Measurements from ENCODE around the gene CLEC16A. TPM values are rescaled to one million over a fixed set of nuclear protein-coding genes. Genes with fewer than 3 reads are reported as not detected.

Gene CLEC16A
- total RNA-seq, 1 donor from 2014 or later, result 58.1 TPM

DNA sequence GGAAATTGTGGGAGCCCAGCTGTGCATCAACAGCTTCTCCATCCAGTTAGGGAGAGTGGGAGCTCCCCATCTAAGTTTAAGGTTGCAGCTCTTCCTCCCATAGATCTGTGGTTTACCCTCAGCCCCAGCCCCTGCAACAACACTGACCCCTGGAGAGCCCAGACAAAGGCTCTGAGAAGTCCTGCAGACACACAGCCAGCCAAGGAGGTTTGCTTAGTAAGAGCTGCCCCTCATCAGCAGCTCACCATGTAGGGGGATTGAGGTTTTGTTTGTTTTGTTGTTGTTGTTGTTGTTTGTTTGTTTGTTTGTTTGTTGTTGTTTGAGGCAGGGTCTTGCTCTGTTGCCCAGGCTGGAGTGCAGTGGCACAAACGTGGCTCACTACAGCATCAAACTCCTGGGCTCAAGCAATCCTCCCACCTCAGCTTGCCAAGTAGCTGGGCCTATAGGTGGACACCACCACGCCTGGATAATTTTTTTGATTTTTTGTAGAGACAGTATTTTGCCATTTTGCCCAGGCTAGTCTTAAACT is 138.6 kb downstream of the CLEC16A start:
- TF ChIP-seq, protein P1, sequence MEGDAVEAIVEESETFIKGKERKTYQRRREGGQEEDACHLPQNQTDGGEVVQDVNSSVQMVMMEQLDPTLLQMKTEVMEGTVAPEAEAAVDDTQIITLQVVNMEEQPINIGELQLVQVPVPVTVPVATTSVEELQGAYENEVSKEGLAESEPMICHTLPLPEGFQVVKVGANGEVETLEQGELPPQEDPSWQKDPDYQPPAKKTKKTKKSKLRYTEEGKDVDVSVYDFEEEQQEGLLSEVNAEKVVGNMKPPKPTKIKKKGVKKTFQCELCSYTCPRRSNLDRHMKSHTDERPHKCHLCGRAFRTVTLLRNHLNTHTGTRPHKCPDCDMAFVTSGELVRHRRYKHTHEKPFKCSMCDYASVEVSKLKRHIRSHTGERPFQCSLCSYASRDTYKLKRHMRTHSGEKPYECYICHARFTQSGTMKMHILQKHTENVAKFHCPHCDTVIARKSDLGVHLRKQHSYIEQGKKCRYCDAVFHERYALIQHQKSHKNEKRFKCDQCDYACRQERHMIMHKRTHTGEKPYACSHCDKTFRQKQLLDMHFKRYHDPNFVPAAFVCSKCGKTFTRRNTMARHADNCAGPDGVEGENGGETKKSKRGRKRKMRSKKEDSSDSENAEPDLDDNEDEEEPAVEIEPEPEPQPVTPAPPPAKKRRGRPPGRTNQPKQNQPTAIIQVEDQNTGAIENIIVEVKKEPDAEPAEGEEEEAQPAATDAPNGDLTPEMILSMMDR (IDR thresholded peaks at IDR 0.05; ENCODE audit: unreplicated experiment), result no peak
- no peak for DNase-seq (ENCODE audit: low spot score)
- peaks cover 3% of the 10 kb centered on the region for H3K4me1 Mint-ChIP-seq (ENCODE audit: unreplicated experiment)
- peaks cover 2% of the 10 kb centered on the region for H3K27me3 Mint-ChIP-seq (ENCODE audit: unreplicated experiment)
- no peak overlapping the region for H3K4me3 Mint-ChIP-seq (ENCODE audit: unreplicated experiment)
- peaks cover 25% of the 10 kb centered on the region for H3K36me3 Mint-ChIP-seq (ENCODE audit: low read depth, unreplicated experiment)
- no peaks in the 10 kb centered on the region for H3K9me3 Mint-ChIP-seq (ENCODE audit: unreplicated experiment)
- H3K27ac Mint-ChIP-seq (ENCODE audit: unreplicated experiment), result no peak overlapping the region

DNA sequence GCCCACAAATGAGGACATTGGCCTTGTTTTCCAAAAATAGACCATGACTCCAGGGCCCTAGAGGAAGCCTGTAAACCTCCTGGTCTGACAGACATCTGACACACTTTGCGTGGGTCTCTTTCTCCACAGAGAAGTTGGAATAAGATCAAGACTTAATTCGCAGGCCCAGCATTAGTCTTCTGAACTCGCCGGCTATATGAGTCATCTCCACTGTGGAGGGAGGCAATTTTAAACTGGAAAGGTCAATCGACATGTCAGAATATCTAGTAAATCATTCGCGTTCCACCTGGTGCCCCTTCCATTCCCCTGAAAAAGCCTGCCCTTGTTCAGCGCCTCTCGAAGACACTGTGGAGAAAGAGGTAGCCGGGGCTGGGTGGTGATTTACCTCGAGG is 140.1 kb downstream of the CLEC16A start:
- peaks cover 2% of the 10 kb centered on the region for H3K27me3 Mint-ChIP-seq (ENCODE audit: unreplicated experiment)
- no peak overlapping the region for H3K4me3 Mint-ChIP-seq (ENCODE audit: unreplicated experiment)
- no peaks in the 10 kb centered on the region for H3K9me3 Mint-ChIP-seq (ENCODE audit: unreplicated experiment)
- peaks cover 22% of the 10 kb centered on the region for H3K36me3 Mint-ChIP-seq (ENCODE audit: low read depth, unreplicated experiment)
- no peak for DNase-seq (ENCODE audit: low spot score)
- peak overlapping the region; percentile 7 for H3K27ac Mint-ChIP-seq (ENCODE audit: unreplicated experiment)
- TF ChIP-seq, protein P1 (IDR thresholded peaks at IDR 0.05; ENCODE audit: unreplicated experiment), result no peak
- peaks cover 3% of the 10 kb centered on the region for H3K4me1 Mint-ChIP-seq (ENCODE audit: unreplicated experiment)

DNA sequence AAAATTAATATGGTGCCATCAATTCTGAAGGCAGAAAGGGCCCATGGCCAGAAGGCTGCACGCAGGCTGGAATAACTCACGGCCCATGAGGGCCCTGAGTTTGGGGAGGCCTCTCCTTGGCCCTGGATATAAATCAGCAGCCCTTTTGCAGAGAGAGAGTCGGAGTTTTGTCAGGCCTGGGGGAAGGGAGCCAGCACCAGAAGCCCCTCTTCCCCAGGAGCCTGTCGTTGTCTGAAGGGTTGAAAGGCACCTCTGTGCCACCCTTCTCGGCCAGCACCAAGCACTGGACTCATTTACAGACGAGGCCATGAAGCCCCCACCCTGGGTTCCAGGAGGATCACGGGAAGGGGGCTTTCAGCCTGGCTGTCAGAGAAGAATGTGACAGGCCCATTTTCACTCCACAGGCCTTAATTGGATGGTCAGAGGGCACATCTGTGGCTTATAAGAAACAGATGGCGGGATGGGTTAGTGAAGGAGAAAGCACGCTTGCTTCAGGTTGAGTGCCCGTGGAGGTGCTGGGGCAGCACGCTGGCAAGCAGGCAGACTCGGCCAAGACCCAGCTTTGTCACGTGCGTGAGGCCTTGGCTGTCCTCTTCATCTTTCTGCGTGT is 140.6 kb downstream of the CLEC16A start:
- H3K27ac Mint-ChIP-seq (ENCODE audit: unreplicated experiment), result peak overlapping the region; percentile 7
- peaks cover 2% of the 10 kb centered on the region for H3K27me3 Mint-ChIP-seq (ENCODE audit: unreplicated experiment)
- no peak overlapping the region for H3K4me3 Mint-ChIP-seq (ENCODE audit: unreplicated experiment)
- H3K4me1 Mint-ChIP-seq (ENCODE audit: unreplicated experiment), result no peaks in the 10 kb centered on the region
- TF ChIP-seq, protein P1 (IDR thresholded peaks at IDR 0.05; ENCODE audit: unreplicated experiment), result no peak
- DNase-seq (ENCODE audit: low spot score), result no peak
- H3K36me3 Mint-ChIP-seq (ENCODE audit: low read depth, unreplicated experiment), result peaks cover 17% of the 10 kb centered on the region
- H3K9me3 Mint-ChIP-seq (ENCODE audit: unreplicated experiment), result no peaks in the 10 kb centered on the region

DNA sequence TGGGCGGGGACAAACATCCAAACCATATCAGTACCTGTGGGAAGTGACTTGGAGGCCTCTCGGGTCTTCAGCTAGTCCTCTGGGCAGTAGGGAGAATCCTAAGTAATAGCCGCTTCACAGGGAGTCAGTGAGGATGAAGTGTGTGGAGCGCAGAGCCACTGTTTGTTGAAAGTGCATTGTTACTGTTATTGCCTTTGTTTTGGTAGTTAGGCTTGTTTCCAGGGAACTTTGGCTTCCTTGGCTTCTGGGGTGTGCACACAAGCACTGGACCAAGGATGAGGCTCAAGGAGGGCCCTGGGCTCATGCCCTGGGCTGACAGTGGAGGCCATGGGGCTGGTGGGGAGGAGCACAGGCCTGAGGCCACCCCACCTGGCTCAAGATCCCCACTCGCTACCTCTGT is 141.6 kb downstream of the CLEC16A start:
- DNase-seq (ENCODE audit: low spot score), result no peak
- TF ChIP-seq, protein P1 (IDR thresholded peaks at IDR 0.05; ENCODE audit: unreplicated experiment), result no peak
- peaks cover 2% of the 10 kb centered on the region for H3K27me3 Mint-ChIP-seq (ENCODE audit: unreplicated experiment)

DNA sequence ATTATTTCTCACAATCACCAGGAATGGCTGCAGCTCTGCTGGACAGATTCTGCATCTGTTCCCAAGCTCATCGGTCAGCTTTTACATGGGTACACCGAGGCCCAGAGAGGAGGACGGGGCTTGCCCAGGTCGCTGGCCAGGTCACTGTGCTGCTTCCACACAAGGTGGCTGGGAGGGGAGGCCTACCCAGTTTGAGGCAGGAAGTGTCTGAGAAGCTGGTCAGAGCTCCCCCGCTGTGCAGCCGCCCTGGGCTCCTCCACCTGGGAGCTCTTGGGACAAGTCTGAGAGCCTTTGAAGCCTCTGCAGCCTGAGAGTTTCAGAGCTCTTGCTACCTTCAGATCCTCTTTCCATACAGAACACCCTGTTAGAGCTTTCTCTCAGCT is 143.3 kb downstream of the CLEC16A start:
- peaks cover 9% of the 10 kb centered on the region for H3K36me3 Mint-ChIP-seq (ENCODE audit: low read depth, unreplicated experiment)
- peaks cover 4% of the 10 kb centered on the region for H3K4me1 Mint-ChIP-seq (ENCODE audit: unreplicated experiment)
- no peak overlapping the region for H3K4me3 Mint-ChIP-seq (ENCODE audit: unreplicated experiment)
- no peak overlapping the region for H3K27ac Mint-ChIP-seq (ENCODE audit: unreplicated experiment)
- H3K9me3 Mint-ChIP-seq (ENCODE audit: unreplicated experiment), result no peaks in the 10 kb centered on the region
- no peak for DNase-seq (ENCODE audit: low spot score)
- TF ChIP-seq, protein P1 (IDR thresholded peaks at IDR 0.05; ENCODE audit: unreplicated experiment), result no peak
- H3K27me3 Mint-ChIP-seq (ENCODE audit: unreplicated experiment), result peaks cover 2% of the 10 kb centered on the region

More for the DNA sequence above, 141.6 kb downstream of the CLEC16A start:
- Mint-ChIP-seq H3K27ac (ENCODE audit: unreplicated experiment) (no peak overlapping the region), H3K9me3 (ENCODE audit: unreplicated experiment) (no peaks in the 10 kb centered on the region), H3K4me1 (ENCODE audit: unreplicated experiment) (no peaks in the 10 kb centered on the region), H3K36me3 (ENCODE audit: low read depth, unreplicated experiment) (peaks cover 16% of the 10 kb centered on the region), H3K4me3 (ENCODE audit: unreplicated experiment) (no peak overlapping the region)
